K562 (cell line): ENCODE measurements around the gene BICC1. TPM values are rescaled to one million over a fixed set of nuclear protein-coding genes. Genes with fewer than 3 reads are reported as not detected.

Source experiments
- ATAC-seq: fragments of 200-7000 bp; cut with Tn5 transposase; 3 replicates; pipeline ENCODE4 v1.9.1; 2020; ENCODE audit warnings: moderate library complexity
- BruUV-seq: library from RNA; stranded (reverse); fragments of 400-500 nt; replicated peaks from 2 replicates; lab custom pipeline; 2021; lab: Mats Ljungman, UMichigan
- CTCF ChIA-PET: fragments of 300-600 bp; formaldehyde crosslinking; extraction: SDS; loops from one replicate; lab custom pipeline; 2021; ENCODE audit warnings: low intra/inter-chr PET ratio; lab: Yijun Ruan, JAX
- POLR2A ChIA-PET: fragments of 300-600, 350-650 bp; sonication (Branson Sonifier 250); formaldehyde crosslinking; extraction: SDS; loops from one replicate; lab custom pipeline; 2021; ENCODE audit warnings: antibody characterized with exemption, inconsistent platforms; lab: Yijun Ruan, JAX
- DNase-seq, 4 experiments: peaks; one replicate each; pipeline versions ENCODE4 v3.0.0 to v3.0.0-alpha.2; 2011 to 2018; ENCODE audit warnings: low spot score in 3 of 4, mixed read lengths in 3 of 4; ENCODE audit errors: extremely low read depth in 1 of 4
- FAIRE-seq: peaks from 2 replicates; lab custom pipeline; 2011; peaks lifted over from hg19 to GRCh38; lab: Jason Lieb, UNC
- H2AFZ ChIP-seq: 2 replicates; pipeline ENCODE4 v1.6.0; 2011; ENCODE audit warnings: low read depth, low read length, control low read depth, inconsistent platforms
- H3K27ac ChIP-seq: fragments of 200-600 bp; 3 replicates; pipeline ENCODE4 v1.8.0; 2011; ENCODE audit warnings: low read depth, mild to moderate bottlenecking, control low read depth, inconsistent platforms, low read length, moderate library complexity, mixed read lengths; ENCODE audit errors: extremely low read depth
- H3K27me3 ChIP-seq, 2 experiments: fragments of 300-600 bp in 1 of 2; 2 replicates in 1 of 2; 3 replicates in 1 of 2; pipeline versions ENCODE4 v1.6.0 to v1.8.0; 2011; ENCODE audit warnings: inconsistent platforms in 2 of 2, low read length in 2 of 2, mild to moderate bottlenecking in 1 of 2, mixed read lengths in 1 of 2, moderate library complexity in 1 of 2; ENCODE audit not compliant: control insufficient read depth in 2 of 2, insufficient read depth in 2 of 2
- H3K36me3 ChIP-seq: fragments of 300-600 bp; 3 replicates; pipeline ENCODE4 v1.8.0; 2011; ENCODE audit warnings: mild to moderate bottlenecking, low read length, inconsistent platforms; ENCODE audit not compliant: control insufficient read depth, insufficient read depth
- H3K4me1 ChIP-seq, 2 experiments: fragments of 200-600 bp in 1 of 2; replicated peaks in 1 of 2; 2 replicates in 1 of 2; 3 replicates in 1 of 2; pipeline versions ENCODE4 v1.5.1 to v1.8.0; 2011; ENCODE audit warnings: inconsistent platforms in 2 of 2, low read length in 2 of 2, mild to moderate bottlenecking in 1 of 2, mixed read lengths in 1 of 2, moderate library complexity in 1 of 2; ENCODE audit not compliant: control insufficient read depth in 2 of 2, insufficient read depth in 2 of 2
- H3K4me2 ChIP-seq: 2 replicates; pipeline ENCODE4 v1.6.1; 2011; ENCODE audit warnings: low read length, control low read depth, inconsistent platforms, mixed read lengths; ENCODE audit not compliant: insufficient read depth
- H3K4me3 ChIP-seq: fragments of 200-600 bp; sonication (generic), shearing (Covaris generic); 2 replicates; pipeline ENCODE4 v1.5.1; 2016; ENCODE audit warnings: control low read depth, inconsistent platforms
- H3K79me2 ChIP-seq: fragments of 200-600 bp; 3 replicates; pipeline ENCODE4 v1.8.0; 2011; ENCODE audit warnings: low read length, inconsistent platforms; ENCODE audit not compliant: control insufficient read depth, insufficient read depth
- H3K9ac ChIP-seq, 2 experiments: 2 replicates each; pipeline versions ENCODE4 v1.6.0 to v1.6.1; 2011; ENCODE audit warnings: low read depth in 2 of 2, low read length in 2 of 2, control low read depth in 1 of 2, inconsistent platforms in 1 of 2, mild to moderate bottlenecking in 1 of 2, mixed read lengths in 1 of 2; ENCODE audit not compliant: insufficient read depth in 1 of 2
- H3K9me1 ChIP-seq: one replicate; pipeline ENCODE4 v1.6.0; 2011; ENCODE audit warnings: inconsistent platforms, mild to moderate bottlenecking, low read length, moderate library complexity; ENCODE audit not compliant: control insufficient read depth, insufficient read depth
- H3K9me3 ChIP-seq: replicated peaks from 2 replicates; pipeline ENCODE4 v1.5.1; 2011; ENCODE audit warnings: low read depth, low read length, inconsistent platforms; ENCODE audit not compliant: control insufficient read depth, insufficient read depth
- H4K20me1 ChIP-seq: replicated peaks from 2 replicates; pipeline ENCODE4 v1.6.1; 2011; ENCODE audit warnings: low read length, inconsistent platforms, mixed read lengths; ENCODE audit not compliant: control insufficient read depth, insufficient read depth
- ARID2 ChIP-seq: fragments of 450-650 bp; IDR thresholded peaks from 2 replicates; pipeline ENCODE4 v1.6.1; 2017; ENCODE audit warnings: antibody characterized with exemption, mild to moderate bottlenecking
- BRF1 ChIP-seq: IDR thresholded peaks from 3 replicates; pipeline ENCODE4 v1.6.1; 2011; ENCODE audit warnings: borderline replicate concordance, mild to moderate bottlenecking; ENCODE audit not compliant: insufficient read length; ENCODE audit errors: extremely low read depth
- CBFA2T3 ChIP-seq: fragments of 450-650 bp; IDR thresholded peaks from 2 replicates; pipeline ENCODE4 v1.6.1; 2017
- TRIM28 ChIP-seq: fragments of 450-650 bp; IDR thresholded peaks from 2 replicates; pipeline ENCODE4 v1.6.1; 2017
- ZNF274 ChIP-seq: IDR thresholded peaks from 2 replicates; pipeline ENCODE4 v1.6.1; 2011; ENCODE audit warnings: low read depth, mild to moderate bottlenecking, low read length, moderate library complexity, borderline replicate concordance
- ZNF695 ChIP-seq: fragments of 450-650 bp; formaldehyde crosslinking; IDR thresholded peaks from 2 replicates; pipeline ENCODE4 v1.4.0; 2020; ENCODE audit warnings: mild to moderate bottlenecking, moderate library complexity
- WGBS: fragments of 100-300 bp; shearing (Covaris generic); methylation state at CpG from one replicate; pipeline ENCODE4 v1.1.6; 2016; ENCODE audit warnings: low coverage, mixed read lengths; ENCODE audit not compliant: insufficient coverage; ENCODE audit errors: missing lambda C conversion rate; 5-methylcytosine and 5-hydroxymethylcytosine counted together
- in situ Hi-C: fragments of 300-500 bp; cut with MboI; formaldehyde crosslinking; loops from 4 replicates; pipeline ENCODE4 v1.15.0; 2018; ENCODE audit warnings: inconsistent platforms, mixed read lengths
- intact Hi-C: fragments of 100-400 bp; cut with micrococcal nuclease; formaldehyde crosslinking; loops from 2 replicates; pipeline ENCODE4 v1.14.2; 2022
- polyA plus RNA-seq, 8 experiments: library from polyadenylated mRNA; depleted of rRNA in 4 of 8; stranded (reverse) in 5 of 8; unstranded in 3 of 8; fragments of >200 nt; fragmentation: Nextera tagmentation in 2 of 8; fragmentation: Illumina TruSeq in 1 of 8; extraction: Ambion mirVana in 2 of 8; extraction: Trizol in 1 of 8; gene quantifications; 2 replicates each; pipeline versions ENCODE4 v1.2.1 to v1.2.3, GENCODE V29; 2011 to 2014; ENCODE audit warnings: inconsistent platforms in 1 of 8, missing spikeins in 1 of 8
- total RNA-seq, 7 experiments: library from RNA; depleted of rRNA in 6 of 7; stranded (reverse); fragments of >200 nt in 6 of 7; fragmentation: Illumina TruSeq in 2 of 7; extraction: Trizol in 2 of 7; gene quantifications; 2 replicates each; pipeline versions ENCODE4 v1.2.1 to v1.2.3, GENCODE V29; 2011 to 2021; ENCODE audit warnings: low replicate concordance in 1 of 7
- TF ChIP-seq, protein P1 (sequence below): sonication (generic); formaldehyde crosslinking; IDR thresholded peaks from 2 replicates; pipeline ENCODE4 v1.8.1; 2023; ENCODE audit warnings: mild to moderate bottlenecking, missing genetic modification reagents

BICC1 gene
- total and polyA plus RNA-seq, 9 of the 15 experiments (the other 6 are each of a cell fraction or from before 2014, with no cell fraction given) = not detected

DNA sequence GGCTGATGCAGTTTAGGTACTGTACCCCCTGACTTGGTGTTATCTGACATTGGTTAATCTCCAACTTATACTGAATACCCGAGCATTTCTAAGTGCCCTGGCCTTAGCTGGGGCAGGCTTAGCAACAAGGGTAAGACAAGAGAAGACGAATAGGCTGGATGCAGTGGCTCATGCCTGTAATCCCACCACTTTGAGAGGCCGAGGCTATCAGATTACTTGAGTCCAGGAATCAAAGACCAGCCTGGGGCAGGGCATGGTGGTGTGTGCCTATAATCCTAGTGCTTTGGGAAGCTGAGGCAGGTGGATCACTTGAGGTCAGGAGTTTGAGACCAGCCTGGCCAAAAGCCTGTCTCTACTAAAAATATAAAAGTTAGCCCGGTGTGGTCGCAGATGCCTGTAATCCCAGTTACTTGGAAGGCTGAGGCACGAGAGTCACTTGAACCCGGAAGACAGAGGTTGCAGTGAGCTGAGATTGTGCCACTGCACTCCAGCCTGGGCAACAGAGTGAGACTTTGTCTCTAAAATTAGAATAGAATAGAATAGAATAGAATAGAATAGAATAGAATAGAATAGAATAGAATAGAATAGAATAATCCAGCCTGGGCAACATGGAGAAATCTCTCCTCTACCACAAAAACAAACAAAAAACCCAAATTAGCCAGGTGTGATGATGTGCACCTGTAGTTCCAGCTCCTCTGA lies 108.9 kb downstream of the BICC1 start:
- Histone ChIP-seq H3K4me1 (no peaks in the 10 kb centered on the region), H3K9ac (no peak overlapping the region), H3K9me1 (no peaks in the 10 kb centered on the region), H3K27ac (no peak overlapping the region), H3K27me3 (no peaks in the 10 kb centered on the region), H3K36me3 (no peaks in the 10 kb centered on the region), H3K79me2 (no peaks in the 10 kb centered on the region), H4K20me1 (no peaks in the 10 kb centered on the region), H3K4me2 (no peak overlapping the region), H3K9me3 (no peaks in the 10 kb centered on the region), H2AFZ (no peak overlapping the region), H3K4me3 (no peak overlapping the region)
- ATAC-seq (no peak), DNase-seq (no peak), FAIRE-seq (no peak)
- POLR2A ChIA-PET = no interaction called here
- CTCF ChIA-PET = no interaction called here
- WGBS = 0% methylated on average over 7 of the region's 7 CpGs
- BruUV-seq = no TSS peak
- TF ChIP-seq TRIM28 = no peak
- TF ChIP-seq ZNF274 = no peak
- no peak for TF ChIP-seq ZNF695 (CRISPR knock-in tag)
- no peak for TF ChIP-seq BRF1
- TF ChIP-seq, protein P1, sequence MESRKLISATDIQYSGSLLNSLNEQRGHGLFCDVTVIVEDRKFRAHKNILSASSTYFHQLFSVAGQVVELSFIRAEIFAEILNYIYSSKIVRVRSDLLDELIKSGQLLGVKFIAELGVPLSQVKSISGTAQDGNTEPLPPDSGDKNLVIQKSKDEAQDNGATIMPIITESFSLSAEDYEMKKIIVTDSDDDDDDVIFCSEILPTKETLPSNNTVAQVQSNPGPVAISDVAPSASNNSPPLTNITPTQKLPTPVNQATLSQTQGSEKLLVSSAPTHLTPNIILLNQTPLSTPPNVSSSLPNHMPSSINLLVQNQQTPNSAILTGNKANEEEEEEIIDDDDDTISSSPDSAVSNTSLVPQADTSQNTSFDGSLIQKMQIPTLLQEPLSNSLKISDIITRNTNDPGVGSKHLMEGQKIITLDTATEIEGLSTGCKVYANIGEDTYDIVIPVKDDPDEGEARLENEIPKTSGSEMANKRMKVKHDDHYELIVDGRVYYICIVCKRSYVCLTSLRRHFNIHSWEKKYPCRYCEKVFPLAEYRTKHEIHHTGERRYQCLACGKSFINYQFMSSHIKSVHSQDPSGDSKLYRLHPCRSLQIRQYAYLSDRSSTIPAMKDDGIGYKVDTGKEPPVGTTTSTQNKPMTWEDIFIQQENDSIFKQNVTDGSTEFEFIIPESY (CRISPR knock-in tag) = no peak
- no peak for TF ChIP-seq ARID2
- TF ChIP-seq CBFA2T3 = no peak
- in situ Hi-C loops = no loop called here
- intact Hi-C loops = no loop called here
